Rectal smooth muscle tissue (tissue), 1 donor: ENCODE measurements around the gene CFL1.
A peak's percentile ranks its signal among the peaks of the same experiment; 100 is the strongest.
"Not testable (repeated sequence)": the region's sequence is repeated elsewhere in the genome, so short reads cannot be mapped to it uniquely, and the experiment has no call there.

Experiments used
- H3K27ac ChIP-seq: one replicate; pipeline ENCODE4 v1.7.0; 2013; ENCODE audit warnings: low read depth, low read length, inconsistent platforms
- H3K27me3 ChIP-seq: one replicate; pipeline ENCODE4 v1.7.0; 2013; ENCODE audit warnings: low read length; ENCODE audit not compliant: control insufficient read depth, insufficient read depth
- H3K36me3 ChIP-seq: one replicate; pipeline ENCODE4 v1.7.0; 2013; ENCODE audit warnings: low read length; ENCODE audit not compliant: control insufficient read depth, insufficient read depth
- H3K4me1 ChIP-seq: one replicate; pipeline ENCODE4 v1.7.0; 2013; ENCODE audit warnings: low read length; ENCODE audit not compliant: control insufficient read depth, insufficient read depth
- H3K4me3 ChIP-seq: one replicate; pipeline ENCODE4 v1.7.0; 2013; ENCODE audit warnings: low read length
- H3K9ac ChIP-seq: one replicate; pipeline ENCODE4 v1.7.0; 2013; ENCODE audit warnings: low read length

Gene CFL1

DNA sequence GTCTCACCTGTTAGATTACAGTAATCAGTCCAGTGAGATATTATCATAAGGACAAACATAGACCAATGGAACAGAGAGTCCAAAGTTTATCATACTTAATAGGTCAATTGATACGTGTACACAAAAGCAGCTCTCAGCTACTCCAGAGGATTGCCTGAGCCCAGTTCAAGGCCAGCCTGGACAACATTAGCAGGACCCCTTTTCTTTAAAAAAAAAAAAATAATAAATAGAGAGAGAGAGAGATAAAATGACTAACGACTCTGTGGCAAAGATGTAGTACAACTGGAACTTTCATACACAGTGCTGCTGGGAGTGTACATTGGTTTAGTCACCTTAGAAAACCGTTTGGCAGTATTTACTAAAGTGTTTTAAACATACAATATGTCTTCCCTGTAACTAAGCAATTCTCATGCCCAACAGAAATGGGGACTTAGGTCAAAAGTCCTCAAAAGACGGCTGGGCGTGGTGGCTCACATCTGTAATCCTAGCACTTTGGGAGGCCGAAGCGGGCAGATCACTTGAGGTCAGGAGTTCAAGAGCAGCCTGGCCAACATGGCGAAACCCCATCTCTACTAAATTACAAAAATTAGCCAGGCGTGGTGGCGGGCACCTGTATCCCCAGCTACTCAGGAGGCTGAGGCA is 13.6 kb downstream of the CFL1 start:
- no peaks in the 10 kb centered on the region for H3K36me3 ChIP-seq
- H3K27me3 ChIP-seq = no peaks in the 10 kb centered on the region
- H3K9ac ChIP-seq = no peak overlapping the region
- no peak overlapping the region for H3K4me3 ChIP-seq
- H3K4me1 ChIP-seq = no peaks in the 10 kb centered on the region
- H3K27ac ChIP-seq = no peak overlapping the region

DNA sequence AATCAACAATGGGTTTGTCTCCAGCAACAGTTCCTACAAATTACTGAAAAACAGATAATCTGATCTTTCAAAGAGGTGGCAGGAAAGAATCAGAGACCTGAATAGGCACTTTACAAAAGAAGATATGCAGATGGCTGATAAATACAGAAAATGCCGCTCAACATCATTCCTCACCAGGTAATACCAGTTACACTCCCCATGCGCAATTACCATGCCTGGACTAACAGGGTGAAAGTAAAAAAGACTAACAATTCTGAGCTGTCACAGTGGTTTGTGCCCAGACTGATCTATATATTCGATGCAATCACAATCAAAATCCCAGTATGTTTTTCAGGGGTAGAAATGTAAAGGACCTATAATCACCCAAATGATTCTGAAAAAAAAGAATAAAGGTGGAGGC is 14.2 kb downstream of the CFL1 start:
- H3K9ac ChIP-seq = no peak overlapping the region
- H3K27me3 ChIP-seq = no peaks in the 10 kb centered on the region
- H3K4me3 ChIP-seq = no peak overlapping the region
- H3K4me1 ChIP-seq = no peaks in the 10 kb centered on the region
- H3K36me3 ChIP-seq = no peaks in the 10 kb centered on the region
- no peak overlapping the region for H3K27ac ChIP-seq

DNA sequence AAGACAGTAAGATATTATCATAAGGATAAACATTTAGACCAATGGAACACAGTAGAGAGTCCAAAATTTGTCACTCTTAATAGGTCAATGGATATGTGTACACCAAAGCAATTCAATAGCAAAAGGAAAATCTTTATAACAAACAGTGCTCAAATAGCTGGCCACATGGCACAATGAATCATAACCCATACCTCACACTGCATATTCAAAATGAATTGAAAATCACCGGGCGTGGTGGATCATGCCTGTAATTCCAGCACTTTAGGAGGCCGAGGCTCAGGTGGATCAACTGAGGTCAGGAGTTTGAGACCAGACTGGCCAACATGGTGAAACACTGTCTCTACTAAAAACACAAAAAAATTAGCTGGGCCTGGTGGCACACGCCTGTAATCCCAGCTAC is 15.8 kb downstream of the CFL1 start:
- Histone ChIP-seq H3K36me3 (no peaks in the 10 kb centered on the region), H3K9ac (no peak overlapping the region), H3K27ac (no peak overlapping the region), H3K27me3 (no peaks in the 10 kb centered on the region), H3K4me3 (no peak overlapping the region), H3K4me1 (no peaks in the 10 kb centered on the region)

DNA sequence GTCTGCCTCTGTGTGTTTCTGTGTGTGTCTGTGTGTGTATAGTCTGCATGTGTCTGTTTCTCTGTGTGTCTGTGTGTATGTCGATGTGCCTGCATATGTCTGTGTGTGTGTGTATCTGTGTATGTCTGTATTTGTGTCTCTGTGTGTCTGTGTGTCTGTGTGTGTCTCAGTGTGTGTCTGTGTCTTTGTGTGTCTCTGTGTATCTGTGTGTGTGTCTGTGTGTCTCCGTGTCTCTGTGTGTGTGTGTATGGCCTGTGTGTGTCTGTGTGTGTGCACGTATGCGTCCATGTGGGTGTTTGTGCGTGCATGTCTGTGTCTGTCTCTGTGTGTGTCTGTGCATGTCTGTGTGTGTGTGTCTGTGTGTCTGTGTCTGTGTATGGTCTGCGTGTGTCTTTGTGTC is 23.8 kb downstream of the CFL1 start:
- Histone ChIP-seq H3K4me1 (peaks cover 10% of the 10 kb centered on the region), H3K36me3 (no peaks in the 10 kb centered on the region), H3K27me3 (no peaks in the 10 kb centered on the region), H3K4me3 (peak overlapping the region; percentile 73), H3K27ac (no peak overlapping the region), H3K9ac (no peak overlapping the region)

DNA sequence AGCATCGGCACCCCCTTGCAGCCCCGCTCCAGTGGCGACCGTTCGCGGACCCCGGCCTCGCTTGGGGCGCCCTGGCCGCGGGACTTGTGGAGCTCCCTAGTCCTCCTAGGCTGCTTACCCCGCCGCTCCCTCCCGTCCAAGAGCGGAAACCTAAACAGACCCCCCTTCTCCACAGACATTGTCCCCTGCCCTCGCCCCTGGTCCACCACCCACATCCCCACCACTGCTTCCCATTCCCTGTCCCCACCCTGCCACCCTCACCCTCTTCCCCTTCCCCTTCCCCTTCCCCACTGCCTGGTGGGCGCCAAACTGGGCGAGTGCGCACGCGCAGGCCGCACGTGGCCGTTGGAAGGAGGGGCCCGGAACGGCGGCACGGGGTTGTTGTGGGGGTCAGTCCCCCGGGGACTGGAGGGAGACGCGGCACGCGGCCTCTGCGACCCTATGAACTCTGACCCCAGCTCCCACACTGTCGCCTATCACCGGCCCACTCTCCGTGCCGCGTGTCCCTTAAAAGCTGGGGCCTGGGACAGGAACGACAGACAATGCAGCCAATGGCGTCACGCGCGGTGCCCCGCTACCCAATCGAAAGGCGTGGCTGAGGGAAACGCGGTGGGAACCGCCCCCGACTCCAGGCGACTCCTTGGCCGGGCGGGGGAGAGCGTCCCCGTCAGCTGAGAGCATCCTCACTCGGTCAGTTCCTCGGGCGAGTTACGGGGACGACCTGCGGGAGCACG is 24.5 kb downstream of the CFL1 start, which contains the start of gene SNX32:
TSS of gene SNX32 (plus strand) at position 667 of the 734 bp plus-strand sequence. CDS start 103 bp downstream, outside the sequence.
- no peaks in the 10 kb centered on the region for H3K27me3 ChIP-seq
- H3K4me1 ChIP-seq = peaks cover 10% of the 10 kb centered on the region
- H3K27ac ChIP-seq = peak within 1 kb of the TSS; percentile 56
- H3K36me3 ChIP-seq = no peaks in the 10 kb centered on the region
- peak within 1 kb of the TSS; percentile 73 for H3K4me3 ChIP-seq
- peak within 1 kb of the TSS; percentile 64 for H3K9ac ChIP-seq

DNA sequence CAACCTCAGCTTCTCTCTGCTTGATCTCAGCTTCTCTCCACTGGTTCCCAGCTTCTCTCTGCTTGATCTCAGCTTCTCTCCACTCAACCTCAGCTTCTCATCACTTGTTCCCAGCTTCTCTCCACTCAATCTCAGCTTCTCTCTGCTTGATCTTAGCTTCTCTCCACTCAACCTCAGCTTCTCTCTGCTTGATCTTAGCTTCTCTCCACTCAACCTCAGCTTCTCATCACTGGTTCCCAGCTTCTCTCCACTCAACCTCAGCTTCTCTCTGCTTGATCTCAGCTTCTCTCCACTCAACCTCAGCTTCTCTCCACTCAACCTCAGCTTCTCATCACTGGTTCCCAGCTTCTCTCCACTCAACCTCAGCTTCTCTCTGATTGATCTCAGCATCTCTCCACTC is 25.7 kb downstream of the CFL1 start:
- H3K9ac ChIP-seq, H3K27me3 ChIP-seq, H3K36me3 ChIP-seq, H3K4me3 ChIP-seq, H3K27ac ChIP-seq, H3K4me1 ChIP-seq: not testable (repeated sequence)

DNA sequence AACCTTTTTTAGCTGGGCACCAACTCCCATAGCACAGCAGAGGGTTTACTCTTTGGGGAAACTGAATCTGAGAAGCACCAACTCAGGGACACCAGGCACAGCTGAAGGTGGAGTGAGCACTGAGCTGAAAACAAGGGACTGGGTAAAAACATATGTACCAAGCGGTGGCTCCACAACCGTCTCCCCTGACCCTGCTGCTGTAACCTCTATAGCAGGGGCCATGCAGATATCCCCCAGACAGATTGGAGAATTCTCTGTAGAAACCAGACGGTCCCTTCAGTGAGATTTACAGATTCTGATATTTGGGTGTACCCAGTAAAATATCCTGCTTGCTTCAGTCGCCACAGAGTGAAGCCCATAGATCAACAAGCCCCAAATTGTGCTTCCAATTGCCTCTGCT is 28.5 kb downstream of the CFL1 start:
- Histone ChIP-seq H3K4me3 (no peak overlapping the region), H3K27ac (no peak overlapping the region), H3K9ac (no peak overlapping the region), H3K4me1 (peaks cover 8% of the 10 kb centered on the region), H3K27me3 (no peaks in the 10 kb centered on the region), H3K36me3 (no peaks in the 10 kb centered on the region)

DNA sequence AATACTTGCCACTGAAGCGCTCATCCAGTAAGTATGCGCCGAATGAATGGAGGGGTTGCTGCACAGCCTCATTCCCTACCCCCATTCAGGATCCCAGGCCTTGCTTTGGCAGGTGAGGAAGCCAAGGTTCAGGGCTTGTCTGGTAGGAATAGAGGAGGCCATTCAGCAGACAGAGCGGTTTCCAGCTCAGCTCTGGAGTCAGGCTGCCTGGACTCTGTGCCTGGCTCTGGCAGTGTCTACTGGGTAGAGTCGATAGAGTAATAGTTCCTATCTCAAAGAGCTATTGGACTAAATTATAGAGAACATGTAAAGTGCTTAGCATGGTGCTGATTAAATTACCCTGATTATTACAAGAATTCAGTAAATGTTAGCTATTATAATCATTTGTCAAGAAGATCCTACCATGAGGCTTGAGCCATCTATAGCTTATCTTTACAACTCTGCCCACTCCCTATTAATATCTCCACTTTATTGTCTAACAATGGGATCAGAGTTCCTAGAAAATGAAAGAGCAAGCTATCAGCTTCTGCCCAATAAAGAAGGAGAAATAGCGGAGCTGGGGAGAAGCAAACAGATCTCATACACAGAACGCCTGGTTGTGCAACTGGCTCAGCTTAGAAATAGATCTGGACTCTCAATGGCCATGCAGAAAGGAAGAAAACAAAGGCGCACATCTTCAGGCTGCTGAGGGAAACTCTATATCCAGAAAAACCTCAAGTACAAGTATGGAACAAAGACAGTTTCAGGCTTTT is 30.8 kb downstream of the CFL1 start:
- no peaks in the 10 kb centered on the region for H3K27me3 ChIP-seq
- H3K4me1 ChIP-seq = no peaks in the 10 kb centered on the region
- no peak overlapping the region for H3K9ac ChIP-seq
- no peak overlapping the region for H3K4me3 ChIP-seq
- no peak overlapping the region for H3K27ac ChIP-seq
- no peaks in the 10 kb centered on the region for H3K36me3 ChIP-seq

DNA sequence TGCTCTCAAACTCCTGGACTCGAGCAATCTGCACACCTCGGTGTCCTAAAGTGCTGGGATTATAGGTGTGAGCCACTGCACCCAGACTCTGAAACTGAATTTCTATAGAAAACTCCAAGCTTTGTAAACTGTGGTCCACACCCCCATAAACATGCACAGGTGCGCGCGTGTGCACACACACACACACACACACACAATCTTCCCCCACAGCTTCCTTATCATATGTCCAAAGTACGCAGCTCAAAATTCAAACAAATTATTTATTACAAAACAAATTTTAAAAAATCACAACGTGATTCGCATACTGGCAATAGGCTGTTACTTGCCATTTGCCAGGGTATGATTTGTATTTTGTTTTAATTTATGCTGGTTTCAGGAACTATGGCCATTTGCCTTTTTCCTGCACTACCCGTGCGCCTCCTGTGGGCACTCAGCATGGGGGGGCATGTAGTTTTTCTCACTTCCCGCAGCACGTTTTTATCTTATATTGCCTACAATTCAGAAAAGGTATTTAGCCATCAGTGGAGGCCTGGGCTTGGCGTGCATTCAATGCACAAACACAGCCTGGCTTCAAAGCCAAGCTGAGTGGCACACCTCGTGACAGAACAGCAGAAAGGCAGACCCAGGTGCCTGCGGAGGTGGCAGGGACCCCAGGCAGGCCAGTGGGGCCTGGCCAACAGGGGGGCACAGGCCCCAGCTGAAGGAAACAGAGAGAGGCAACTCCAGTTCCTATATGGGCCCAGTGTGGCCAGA is 35.0 kb downstream of the CFL1 start:
- no peaks in the 10 kb centered on the region for H3K27me3 ChIP-seq
- H3K36me3 ChIP-seq = no peaks in the 10 kb centered on the region
- H3K4me1 ChIP-seq = no peaks in the 10 kb centered on the region
- no peak overlapping the region for H3K9ac ChIP-seq
- no peak overlapping the region for H3K4me3 ChIP-seq
- no peak overlapping the region for H3K27ac ChIP-seq

DNA sequence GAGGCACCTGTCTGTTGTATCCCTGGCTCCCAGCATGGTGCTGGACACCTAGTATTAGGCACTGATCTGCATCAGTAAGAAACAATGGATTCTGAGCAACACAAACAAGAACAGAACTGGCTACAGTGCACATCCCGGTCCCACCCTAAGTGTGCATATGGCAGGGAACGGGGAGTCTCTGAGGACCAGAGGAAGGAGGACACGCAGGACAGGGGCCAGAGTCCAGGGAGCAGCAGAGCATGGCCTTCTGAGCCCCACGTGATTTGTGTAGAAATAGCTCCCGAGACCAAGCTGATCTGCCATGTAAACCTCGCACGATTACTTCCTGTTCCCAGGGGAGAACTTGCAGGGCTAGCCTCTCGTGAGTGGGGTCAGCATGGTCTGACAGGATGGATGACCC is 36.9 kb downstream of the CFL1 start:
- H3K27me3 ChIP-seq = no peaks in the 10 kb centered on the region
- H3K9ac ChIP-seq = no peak overlapping the region
- H3K36me3 ChIP-seq = no peaks in the 10 kb centered on the region
- no peak overlapping the region for H3K4me3 ChIP-seq
- H3K27ac ChIP-seq = no peak overlapping the region
- H3K4me1 ChIP-seq = no peaks in the 10 kb centered on the region

DNA sequence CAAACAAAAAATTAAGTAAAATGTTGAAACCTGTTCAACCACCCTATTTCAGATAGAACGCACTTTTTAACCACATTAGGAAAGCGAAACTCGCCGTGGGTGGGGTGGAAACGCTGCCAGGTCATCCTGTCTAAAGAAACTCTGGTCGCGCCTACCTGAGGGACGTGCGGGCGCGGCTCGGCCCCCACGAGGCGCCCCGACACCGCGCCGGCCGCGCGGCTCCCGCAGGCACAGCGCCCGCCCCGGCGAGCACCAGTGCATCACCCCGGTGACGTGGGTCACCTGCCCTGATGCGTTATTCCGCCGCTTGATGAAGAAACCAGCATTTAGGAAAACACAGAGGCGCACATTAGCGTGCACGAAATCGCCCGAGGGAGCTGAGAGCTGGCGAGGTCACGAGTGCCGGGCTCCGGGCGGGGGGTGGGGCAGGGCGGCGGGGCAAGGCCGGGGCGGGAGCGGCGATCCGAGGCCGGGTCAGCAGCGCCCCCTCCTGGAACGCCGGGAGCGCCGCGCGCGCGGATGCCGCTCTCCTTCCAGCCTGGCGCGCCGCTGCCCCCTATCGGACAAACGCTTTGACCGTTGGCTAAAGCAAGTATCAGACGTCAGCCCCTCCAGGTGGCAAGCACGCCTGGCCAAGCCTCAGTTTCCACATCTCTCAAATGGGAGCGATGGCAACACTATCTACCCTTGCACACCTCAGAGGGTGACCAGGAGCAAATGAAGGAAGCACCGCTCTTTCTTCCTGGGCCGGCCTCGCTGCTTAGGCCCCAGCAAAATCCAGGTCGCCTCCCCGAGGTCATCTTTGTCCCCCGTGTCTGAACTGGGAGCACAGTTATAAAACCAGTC is 39.9 kb downstream of the CFL1 start:
- peak overlapping the region; percentile 81 for H3K4me3 ChIP-seq
- H3K27me3 ChIP-seq = no peaks in the 10 kb centered on the region
- H3K9ac ChIP-seq = no peak overlapping the region
- no peaks in the 10 kb centered on the region for H3K4me1 ChIP-seq
- no peaks in the 10 kb centered on the region for H3K36me3 ChIP-seq
- peak overlapping the region; percentile 61 for H3K27ac ChIP-seq
